Stimulated activated CD4-positive, alpha-beta T cell treated with anti-CD3 and anti-CD28 coated beads, Interleukin-1b, Interleukin-23, amount 100 ng/mL, for 24 hours (primary cell): ENCODE data around the gene PADI4.
"Not testable (repeated sequence)": the region's sequence is repeated elsewhere in the genome, so short reads cannot be mapped to it uniquely, and the experiment has no call there.

Experiments
- DNase-seq, 4 experiments: peaks; one replicate each; pipeline ENCODE4 v3.0.0-alpha.2; 2020; ENCODE audit warnings: low read depth in 4 of 4, low spot score in 1 of 4

The PADI4 gene

GRCh38 chr1:17377325-17377953 is 69.4 kb downstream of the PADI4 start:
- DNase-seq = no peak

GRCh38 chr1:17381161-17381560 is 73.2 kb downstream of the PADI4 start:
- DNase-seq = no peak

- DNase-seq = no peak
These were observed 84.3 kb downstream of the PADI4 start for GRCh38 chr1:17392199-17392740.

GRCh38 chr1:17393230-17393629 is 85.2 kb downstream of the PADI4 start:
- DNase-seq = no peak

GRCh38 chr1:17397910-17398695 is 90.1 kb downstream of the PADI4 start:
- DNase-seq = no peak

- no peak for DNase-seq
These were observed 92.8 kb downstream of the PADI4 start for GRCh38 chr1:17400725-17401341.

- no peak for DNase-seq
These were observed 93.8 kb downstream of the PADI4 start for GRCh38 chr1:17401841-17402240.

GRCh38 chr1:17403081-17403480 is 95.1 kb downstream of the PADI4 start:
- no peak for DNase-seq

GRCh38 chr1:17404034-17404684 is 96.2 kb downstream of the PADI4 start:
- DNase-seq = no peak

GRCh38 chr1:17404820-17405219 is 96.8 kb downstream of the PADI4 start:
- DNase-seq = no peak

GRCh38 chr1:17405898-17406759 is 98.1 kb downstream of the PADI4 start:
- DNase-seq = peak in 2 of 4 experiments; percentile 12 to 21

GRCh38 chr1:17406760-17407475 is 98.9 kb downstream of the PADI4 start:
- not testable (repeated sequence) for DNase-seq

- DNase-seq = not testable (repeated sequence)
These were observed 100.0 kb downstream of the PADI4 start for GRCh38 chr1:17407786-17408514.

GRCh38 chr1:17409391-17409811 is 101.4 kb downstream of the PADI4 start:
- DNase-seq = no peak

GRCh38 chr1:17412093-17412870 is 104.3 kb downstream of the PADI4 start:
- DNase-seq = no peak
